ENCODE data around the gene LCA5.
"Not testable (repeated sequence)": the region's sequence is repeated elsewhere in the genome, so short reads cannot be mapped to it uniquely, and the experiment has no call there.

The LCA5 gene

DNA sequence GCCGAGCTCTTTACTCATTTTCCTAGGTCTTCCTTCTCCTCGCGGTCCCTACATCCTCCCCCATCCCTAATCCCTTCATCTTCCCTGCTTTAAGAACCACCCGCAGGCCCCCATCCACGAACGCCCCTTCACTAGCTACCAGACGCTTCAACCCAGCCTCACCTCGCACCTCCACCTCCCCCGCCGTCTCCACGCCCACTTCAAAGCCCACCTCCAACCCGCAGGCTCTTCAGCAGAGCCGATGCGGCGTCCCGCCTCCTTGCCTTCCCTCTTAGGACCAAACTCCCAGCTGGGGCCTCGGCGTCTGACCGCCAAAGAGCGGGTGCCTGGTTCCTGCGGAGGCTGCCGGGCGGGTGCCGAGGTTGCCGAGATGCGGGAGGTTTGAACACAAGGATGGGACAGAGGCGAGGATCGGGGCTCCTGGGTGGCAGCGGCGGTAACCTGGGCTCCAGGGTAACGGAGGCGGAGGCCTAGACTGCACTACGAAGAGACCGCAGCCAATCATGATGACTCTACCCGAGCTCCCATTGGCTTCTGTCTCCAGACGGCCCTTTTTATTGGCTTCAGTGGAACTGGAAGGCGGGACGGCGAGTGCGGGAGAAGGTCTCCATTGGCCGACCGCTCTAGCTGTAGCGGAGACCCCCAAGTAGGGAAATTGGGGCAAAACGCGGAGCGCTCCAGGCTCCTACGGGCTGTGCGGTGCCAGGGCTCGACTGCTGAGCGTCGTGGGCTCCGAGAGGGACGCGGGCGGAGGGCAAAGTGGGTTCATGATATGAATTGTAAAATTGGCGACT lies at the start of gene LCA5:
Gene LCA5 (minus strand): TSS at position 477 of the 794 bp plus-strand sequence. CDS start 18,536 bp downstream, outside the sequence.
- peak; percentile 90 for DNase-seq (ENCODE audit: low read depth)

- no peak for DNase-seq (ENCODE audit: low read depth)
Observed at GRCh38 chr6:79586548-79586947, 49.3 kb upstream of the LCA5 start.

GRCh38 chr6:79584332-79584731 lies 47.1 kb upstream of the LCA5 start:
- DNase-seq (ENCODE audit: low read depth) = no peak

- DNase-seq (ENCODE audit: low read depth) = not testable (repeated sequence)
Observed at GRCh38 chr6:79577926-79578325, 40.7 kb upstream of the LCA5 start.

DNA sequence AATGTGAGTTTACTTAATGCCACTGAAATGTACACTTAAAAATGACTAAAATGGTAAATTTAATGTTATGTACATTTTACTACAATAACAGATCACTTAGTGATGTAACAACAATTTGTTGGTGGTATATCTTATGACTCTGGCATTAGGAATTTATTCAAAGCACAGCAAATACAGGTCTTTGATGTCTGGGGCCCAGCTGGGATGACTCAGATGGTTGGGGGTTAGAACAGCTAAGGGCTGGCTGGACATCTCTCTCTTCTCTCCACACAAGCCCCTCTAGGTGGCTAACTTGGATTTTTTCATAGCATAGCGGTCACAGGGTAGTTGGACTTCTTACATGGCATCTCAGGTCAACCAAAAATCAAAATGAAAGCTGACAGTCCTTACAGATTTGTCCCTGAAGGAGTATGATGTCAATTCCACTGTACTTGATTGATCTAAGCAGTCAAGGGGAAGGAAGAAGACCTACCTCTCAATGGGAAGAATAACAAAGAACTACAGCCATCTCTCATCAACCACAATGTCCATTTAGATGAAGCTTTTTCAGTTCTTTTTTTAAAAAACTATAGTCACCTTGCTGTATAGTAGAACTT lies 37.5 kb upstream of the LCA5 start:
- DNase-seq (ENCODE audit: low read depth) = no peak

- DNase-seq (ENCODE audit: low read depth) = no peak
Observed at GRCh38 chr6:79574174-79574573, 36.9 kb upstream of the LCA5 start.

DNA sequence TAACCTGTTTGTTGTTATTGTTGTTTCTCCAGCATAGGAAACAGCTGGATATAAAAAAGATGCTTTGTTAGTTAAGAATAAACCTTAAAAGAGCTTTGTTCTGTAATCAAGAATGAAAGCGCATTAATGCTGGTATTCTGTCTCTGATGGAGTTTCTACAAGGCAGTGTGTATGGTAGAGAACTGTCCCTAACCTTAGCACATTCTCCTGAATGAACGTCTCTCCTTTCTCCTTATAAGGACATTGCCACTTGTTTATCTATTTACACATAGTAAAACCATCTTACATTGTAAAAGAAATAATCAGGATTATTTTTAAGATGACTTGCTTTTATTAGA lies 33.8 kb upstream of the LCA5 start:
- no peak for DNase-seq (ENCODE audit: low read depth)

DNA sequence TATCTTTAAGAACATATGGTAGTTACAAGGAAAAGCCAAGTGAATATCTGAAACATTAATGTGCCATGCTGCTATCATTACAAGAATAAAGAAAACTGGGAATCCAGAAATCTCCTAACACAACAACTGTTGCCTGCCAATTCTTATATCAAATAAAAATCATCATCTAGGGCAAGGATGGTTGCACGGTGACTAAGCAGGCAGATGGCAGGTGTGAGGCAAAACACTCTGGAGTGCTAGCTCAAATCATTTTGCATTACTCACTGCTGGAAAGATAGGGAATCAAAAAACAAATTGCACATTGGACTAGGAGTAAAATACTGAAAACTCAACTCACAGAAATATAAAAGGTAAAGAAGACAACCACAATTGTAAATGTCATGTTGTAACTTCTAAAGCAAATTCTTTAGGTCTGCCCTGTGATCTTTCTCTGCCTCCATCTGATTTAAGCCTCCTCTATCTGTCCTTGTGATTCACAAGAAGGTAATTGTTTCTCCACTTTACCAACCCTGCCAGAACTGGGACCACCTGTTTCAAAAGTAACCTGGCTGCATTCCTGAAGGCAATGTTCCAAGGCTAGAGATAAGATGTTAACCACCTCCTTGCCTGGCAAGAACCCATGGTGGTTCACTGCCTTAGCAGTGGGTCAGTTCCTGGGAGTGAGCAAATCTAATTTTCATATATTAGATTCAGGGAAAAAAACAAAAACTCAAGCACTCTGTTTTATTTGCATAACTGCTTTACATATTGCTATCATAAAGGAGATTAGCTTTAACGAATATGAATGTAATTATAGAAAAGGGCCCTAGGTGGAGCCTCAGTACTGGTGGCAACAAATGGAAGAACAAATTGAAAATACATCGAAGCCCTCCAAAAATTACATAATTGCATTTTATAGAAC lies 33.1 kb upstream of the LCA5 start:
- DNase-seq (ENCODE audit: low read depth) = no peak

DNA sequence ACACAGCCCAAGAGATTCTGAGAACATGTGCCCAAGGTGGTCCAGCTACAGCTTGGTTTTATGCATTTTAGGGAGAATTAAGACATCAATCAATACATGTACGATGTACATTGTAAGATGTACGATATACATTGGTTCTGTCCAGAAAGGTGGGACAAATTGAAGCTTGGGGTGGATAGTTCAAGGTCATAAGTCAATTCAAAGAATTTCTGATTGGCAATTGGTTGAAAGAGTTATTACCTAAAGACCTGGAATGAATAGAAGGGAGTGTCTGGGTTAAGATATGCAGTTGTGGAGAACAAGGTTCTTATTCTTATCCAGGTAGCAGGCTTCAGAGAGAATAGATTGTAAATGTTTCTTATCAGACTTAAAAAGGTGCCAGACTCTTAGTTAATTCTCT lies 31.8 kb upstream of the LCA5 start:
- no peak for DNase-seq (ENCODE audit: low read depth)

GRCh38 chr6:79564636-79565035 lies 27.4 kb upstream of the LCA5 start:
- no peak for DNase-seq (ENCODE audit: low read depth)

GRCh38 chr6:79559706-79560105 lies 22.5 kb upstream of the LCA5 start:
- no peak for DNase-seq (ENCODE audit: low read depth)

- DNase-seq (ENCODE audit: low read depth) = no peak
Observed at GRCh38 chr6:79557673-79558467, 20.6 kb upstream of the LCA5 start.

DNA sequence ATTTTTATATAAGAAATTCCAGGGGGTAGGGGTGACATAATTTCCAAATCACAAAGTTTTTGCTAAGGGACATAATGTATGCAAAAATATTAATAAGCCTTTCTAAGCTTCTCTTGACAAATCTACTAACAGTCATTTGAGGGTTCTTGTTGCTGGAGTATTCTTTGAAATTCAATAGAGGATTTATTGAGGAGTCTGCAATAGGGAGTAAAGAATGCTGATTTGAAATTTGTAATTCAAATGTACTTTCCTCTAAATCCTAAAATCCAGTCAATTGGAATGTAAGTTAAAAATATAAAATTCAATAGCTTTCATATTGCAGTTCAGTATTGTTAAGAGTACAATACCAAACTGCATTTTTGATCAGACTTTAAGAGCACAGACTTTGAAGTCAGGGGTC lies 17.1 kb upstream of the LCA5 start:
- no peak for DNase-seq (ENCODE audit: low read depth)

- no peak for DNase-seq (ENCODE audit: low read depth)
Observed at GRCh38 chr6:79551401-79551800, 14.2 kb upstream of the LCA5 start.

DNA sequence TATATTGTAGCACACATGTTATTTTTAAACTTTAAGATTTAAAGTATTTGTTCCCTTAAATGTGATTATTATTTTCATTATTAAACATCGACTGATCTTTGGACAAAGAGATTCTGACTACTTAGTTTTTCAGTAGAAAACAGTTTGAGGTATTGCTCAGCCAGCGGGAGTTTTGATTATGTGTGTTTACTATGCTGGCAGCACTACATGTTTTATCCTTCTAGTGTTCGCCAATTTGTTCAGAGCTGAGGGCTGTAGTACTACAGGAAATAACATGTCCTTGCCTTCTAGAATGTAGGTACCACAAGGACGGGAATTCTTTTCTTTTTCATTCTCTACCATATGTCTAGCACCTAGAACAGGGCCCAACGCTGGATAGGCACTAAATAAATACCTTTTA lies 11.1 kb upstream of the LCA5 start:
- no peak for DNase-seq (ENCODE audit: low read depth)

DNA sequence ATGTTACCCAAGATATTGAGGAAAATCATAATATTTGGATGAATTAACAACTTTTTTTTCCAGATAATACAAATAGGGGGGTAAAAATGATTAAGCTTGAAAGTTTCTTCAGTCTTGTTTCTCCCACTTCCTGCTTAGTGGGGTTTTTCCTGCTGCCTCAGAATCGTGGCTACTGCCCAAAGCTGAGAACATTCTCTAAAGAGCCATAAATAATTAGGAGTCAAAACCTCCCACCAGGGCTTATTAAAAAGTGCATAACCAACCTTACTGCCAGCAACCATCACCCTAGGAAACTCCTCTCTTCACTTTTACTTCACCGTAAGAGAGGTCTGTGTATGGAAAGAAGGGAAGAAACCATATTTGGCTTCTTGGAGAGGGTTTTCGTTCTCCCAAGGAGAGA lies 9.0 kb upstream of the LCA5 start:
- no peak for DNase-seq (ENCODE audit: low read depth)

- peak; percentile 78 for DNase-seq (ENCODE audit: low read depth)
Observed at GRCh38 chr6:79544939-79545450, 7.8 kb upstream of the LCA5 start.

DNA sequence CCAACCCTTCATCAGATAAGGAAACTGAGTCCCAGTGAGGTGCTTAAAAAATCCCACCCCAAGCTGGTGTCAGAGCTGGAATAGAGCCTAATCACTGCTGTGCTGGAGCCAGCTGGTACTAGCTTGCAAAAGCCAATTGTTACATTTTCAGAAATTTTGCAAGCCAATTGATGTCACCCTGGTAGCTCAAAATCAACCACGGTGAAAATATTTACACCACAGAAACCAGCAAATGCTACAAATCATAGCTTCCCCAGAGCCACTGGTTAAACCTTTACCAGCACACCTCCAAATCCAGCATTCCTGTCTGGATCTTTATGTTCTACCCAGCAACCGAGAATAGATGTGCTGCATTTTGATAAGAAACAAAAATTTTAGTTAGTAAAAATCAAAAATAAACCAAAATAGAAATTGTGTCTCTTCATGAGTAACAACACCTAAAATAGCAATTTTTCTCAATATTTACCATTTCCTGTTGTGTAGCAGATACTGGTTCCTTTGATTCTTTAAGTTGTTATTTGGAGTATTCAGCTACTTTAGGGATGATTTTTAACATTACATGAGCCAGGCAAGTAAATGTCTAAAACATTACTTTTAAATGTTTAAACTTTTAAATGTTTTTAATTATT lies 7.2 kb upstream of the LCA5 start:
- no peak for DNase-seq (ENCODE audit: low read depth)

GRCh38 chr6:79543886-79544285 lies 6.7 kb upstream of the LCA5 start:
- no peak for DNase-seq (ENCODE audit: low read depth)

DNA sequence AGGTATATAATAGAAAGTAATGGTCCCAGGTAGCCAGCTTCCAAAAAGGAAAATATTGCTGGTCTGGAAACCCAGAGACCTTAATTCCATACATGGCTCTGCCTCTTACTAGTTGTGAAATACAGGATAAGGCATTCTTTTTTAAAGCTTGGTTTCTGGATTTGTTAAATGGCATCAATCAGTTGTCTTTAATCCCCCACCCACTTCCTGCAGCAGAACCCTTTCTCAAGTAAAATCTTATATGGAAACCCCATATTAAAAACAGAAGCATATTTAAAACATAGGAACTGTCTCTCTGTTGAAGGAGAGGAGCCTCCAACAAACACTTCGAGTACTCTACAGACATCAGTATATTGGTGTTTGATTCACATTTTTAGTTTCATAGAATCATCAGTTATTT lies 6.2 kb upstream of the LCA5 start:
- no peak for DNase-seq (ENCODE audit: low read depth)

Measured in GM04503 (cell line).